ENCODE data around the gene TMEM63A.
"Not testable (repeated sequence)": the region's sequence is repeated elsewhere in the genome, so short reads cannot be mapped to it uniquely, and the experiment has no call there.

The TMEM63A gene

GRCh38 chr1:225881959-225882693 is at the start of gene TMEM63A:
Gene TMEM63A, minus strand, starts transcription at chr1:225882380. Its CDS starts 4,800 bp downstream, at chr1:225877580.
- DNase-seq (ENCODE audit: low read depth in 2 of 3, low spot score in 1 of 3), result peak; percentile 74 to 80 (median 75)

DNA sequence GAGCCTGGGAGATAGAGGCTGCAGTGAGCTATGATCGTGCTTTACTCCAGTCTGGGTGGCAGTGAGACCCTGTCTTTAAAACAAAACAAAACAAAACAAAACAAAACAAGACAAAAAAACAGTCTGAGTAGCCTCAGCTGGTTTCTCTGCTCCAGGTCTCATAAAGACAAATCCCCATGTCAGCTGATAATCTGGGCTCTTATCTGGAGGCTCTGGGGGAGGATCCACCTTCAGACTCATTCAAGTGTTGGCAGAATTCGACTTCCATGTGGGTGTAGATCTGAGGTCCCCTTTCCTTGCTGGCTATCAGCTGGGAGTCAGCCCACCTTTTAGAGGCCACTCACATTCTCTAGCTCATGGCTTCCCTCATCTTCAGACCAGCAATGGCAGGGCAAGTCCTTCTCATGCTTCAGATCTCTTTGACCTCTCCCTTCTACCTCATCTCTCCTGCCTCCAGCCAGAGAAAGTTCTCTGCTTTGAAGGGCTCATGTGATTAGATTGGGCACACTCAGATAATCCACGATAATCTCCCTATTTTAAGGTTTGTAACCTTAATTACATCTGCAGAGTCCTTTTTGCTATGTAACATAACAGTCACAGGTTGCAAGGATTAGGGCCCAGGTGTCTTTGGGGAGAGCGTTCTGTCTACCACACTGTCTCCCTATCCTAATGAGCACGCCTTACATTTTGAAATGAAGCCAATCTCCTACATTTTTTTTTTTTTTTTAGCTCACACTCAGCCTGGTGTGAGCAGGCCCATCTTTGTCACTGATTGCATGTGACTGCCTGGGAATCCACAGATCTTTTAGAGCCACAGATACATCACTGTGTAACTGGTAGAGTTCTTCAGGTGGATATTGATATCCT is 49.3 kb upstream of the TMEM63A start:
- DNase-seq (ENCODE audit: low read depth in 2 of 3, low spot score in 1 of 3), result no peak

DNA sequence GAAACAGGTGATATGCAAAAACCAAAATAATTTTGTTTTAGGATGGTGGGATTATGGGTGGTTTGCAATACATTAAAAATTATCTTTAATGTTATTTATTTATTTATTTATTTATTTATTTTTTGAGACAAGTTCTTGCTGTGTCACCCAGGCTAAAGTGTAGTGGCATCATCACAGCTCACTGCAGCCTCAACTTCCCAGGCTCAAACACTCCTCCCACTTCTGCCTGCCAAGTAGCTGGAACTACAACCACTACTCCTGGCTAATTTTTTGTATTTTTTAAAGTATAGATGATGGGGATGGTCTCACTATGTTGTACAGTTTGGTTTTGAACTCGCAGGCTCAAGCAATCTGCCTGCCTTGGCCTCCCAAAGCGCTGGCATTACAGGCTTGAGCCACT is 48.4 kb upstream of the TMEM63A start:
- no peak for DNase-seq (ENCODE audit: low read depth in 2 of 3, low spot score in 1 of 3)

- DNase-seq (ENCODE audit: low read depth in 2 of 3, low spot score in 1 of 3), result not testable (repeated sequence)
These were observed 47.3 kb upstream of the TMEM63A start for GRCh38 chr1:225929462-225929861.

GRCh38 chr1:225928186-225929175 is 46.3 kb upstream of the TMEM63A start:
- no peak for DNase-seq (ENCODE audit: low read depth in 2 of 3, low spot score in 1 of 3)

DNA sequence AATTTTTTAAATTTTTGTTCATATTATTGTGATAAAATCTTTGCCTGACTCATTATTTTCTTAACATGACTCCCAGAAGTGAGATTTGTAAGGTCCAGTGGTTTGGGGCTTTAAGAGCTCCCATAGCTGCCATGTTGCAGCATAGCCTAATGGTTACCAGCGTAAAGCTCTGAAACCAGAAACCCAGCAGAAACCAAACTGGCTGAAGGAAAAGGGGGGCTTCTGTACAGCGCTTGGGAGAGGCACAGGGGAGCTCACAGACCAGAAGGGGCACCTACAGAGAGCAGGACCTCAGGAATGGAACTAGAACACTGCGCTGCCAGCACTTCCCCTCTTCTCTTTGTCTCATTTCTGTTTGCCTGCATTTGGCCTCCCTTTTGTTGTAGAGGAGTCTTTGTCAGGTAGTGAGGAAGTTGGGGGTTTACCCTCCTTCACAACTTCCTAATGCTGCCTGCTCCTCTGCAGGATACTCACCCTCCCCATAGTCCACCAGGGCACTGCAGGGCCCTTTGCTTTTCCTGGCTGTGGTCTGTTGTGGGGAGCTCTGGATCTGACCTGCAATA is 44.5 kb upstream of the TMEM63A start:
- no peak for DNase-seq (ENCODE audit: low read depth in 2 of 3, low spot score in 1 of 3)

DNA sequence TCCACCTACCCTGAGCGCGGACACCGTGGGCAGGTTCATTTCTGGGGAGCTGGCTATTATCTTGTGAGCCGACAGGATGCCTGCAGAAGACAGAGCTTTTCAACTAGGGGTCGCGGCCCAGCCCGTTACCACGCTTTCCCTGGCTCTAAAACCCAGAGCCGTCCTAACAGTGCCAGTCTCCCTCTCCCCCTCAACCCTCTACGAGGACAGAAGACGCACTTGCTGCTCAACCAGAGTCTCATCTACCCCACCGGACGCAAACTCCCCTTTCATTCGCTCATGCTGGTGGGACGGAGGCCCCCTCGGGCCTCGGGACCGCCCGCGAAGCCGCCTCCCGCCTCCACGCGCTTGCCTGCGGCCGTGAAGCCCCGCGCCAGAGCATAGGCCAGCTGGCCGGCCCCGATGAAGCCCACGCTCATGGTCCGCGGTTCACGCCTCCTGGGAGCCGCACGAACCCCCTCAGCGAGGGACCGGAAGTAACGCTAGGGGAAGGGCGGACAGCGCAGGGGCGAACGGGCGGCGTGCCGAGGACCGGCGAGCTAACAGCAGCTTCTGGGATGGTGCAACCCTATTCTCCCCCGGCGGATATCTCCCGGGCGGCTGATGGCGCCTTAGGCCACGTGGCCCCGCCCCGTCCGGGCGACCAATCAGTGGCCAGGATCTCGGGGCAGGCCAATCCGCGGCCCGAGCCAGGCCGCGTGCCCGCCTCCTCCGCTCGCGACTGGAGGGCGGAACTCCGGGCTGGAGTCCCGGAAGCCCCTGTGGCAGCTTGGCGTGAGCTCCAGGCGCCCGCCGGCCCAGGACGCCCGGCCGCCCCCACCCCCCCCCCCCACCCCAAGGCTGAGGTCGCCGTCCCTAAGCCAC is 41.7 kb upstream of the TMEM63A start, which contains the start of gene PYCR2:
Gene PYCR2 (minus strand): TSS at position 559 of the 864 bp plus-strand sequence. CDS start 140 bp downstream, at position 419.
- DNase-seq (ENCODE audit: low read depth in 2 of 3, low spot score in 1 of 3), result peak; percentile 85 to 93 (median 92)

GRCh38 chr1:225923381-225923691 is 41.2 kb upstream of the TMEM63A start:
- no peak for DNase-seq (ENCODE audit: low read depth in 2 of 3, low spot score in 1 of 3)

- DNase-seq (ENCODE audit: low read depth in 2 of 3, low spot score in 1 of 3), result no peak
These were observed 39.8 kb upstream of the TMEM63A start for GRCh38 chr1:225921734-225922709.

DNA sequence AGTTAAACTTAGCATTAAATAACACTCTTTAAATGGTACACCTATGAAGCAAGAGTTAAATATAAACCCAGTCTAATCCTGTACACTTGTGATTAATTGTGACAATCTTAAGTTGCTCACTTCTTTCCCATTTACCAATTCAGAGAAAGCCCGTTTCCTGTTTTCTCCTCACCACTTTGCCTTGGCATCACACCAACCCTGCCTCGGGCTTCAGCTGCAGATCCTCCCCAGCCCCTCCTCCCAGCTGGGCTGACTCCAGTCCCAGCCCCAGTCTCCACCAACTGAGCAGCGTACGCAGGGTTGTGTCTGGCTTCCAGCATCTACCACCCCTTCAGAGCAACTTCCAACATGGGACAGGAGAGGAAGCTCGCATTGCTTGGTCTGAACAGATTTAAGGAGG is 37.7 kb upstream of the TMEM63A start:
- DNase-seq (ENCODE audit: low read depth in 2 of 3, low spot score in 1 of 3), result no peak

- no peak for DNase-seq (ENCODE audit: low read depth in 2 of 3, low spot score in 1 of 3)
These were observed 36.1 kb upstream of the TMEM63A start for GRCh38 chr1:225918280-225918679.

- DNase-seq (ENCODE audit: low read depth in 2 of 3, low spot score in 1 of 3), result no peak
These were observed 35.4 kb upstream of the TMEM63A start for GRCh38 chr1:225917536-225917935.

- no peak for DNase-seq (ENCODE audit: low read depth in 2 of 3, low spot score in 1 of 3)
These were observed 34.9 kb upstream of the TMEM63A start for GRCh38 chr1:225917101-225917500.

- no peak for DNase-seq (ENCODE audit: low read depth in 2 of 3, low spot score in 1 of 3)
These were observed 33.4 kb upstream of the TMEM63A start for GRCh38 chr1:225915538-225915991.

DNA sequence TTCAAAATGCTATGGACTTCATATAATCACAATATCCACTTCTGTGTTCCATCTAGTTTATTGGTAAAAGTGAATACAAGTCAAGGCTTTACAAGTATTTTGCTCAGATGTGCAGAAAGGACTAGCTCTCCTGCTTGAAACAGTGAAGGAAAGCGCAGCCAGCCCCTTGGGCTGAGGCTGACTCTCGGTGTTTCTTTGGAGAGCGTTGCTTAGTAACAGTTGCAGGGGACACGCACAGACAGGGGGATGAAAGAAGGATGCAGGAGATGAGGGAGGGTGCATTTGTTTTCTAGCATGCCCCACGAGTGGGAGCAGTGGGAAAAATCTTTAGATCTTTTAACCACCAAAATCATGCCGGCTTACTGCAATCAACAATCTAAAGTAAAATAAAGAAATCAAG is 32.8 kb upstream of the TMEM63A start:
- DNase-seq (ENCODE audit: low read depth in 2 of 3, low spot score in 1 of 3), result no peak

- DNase-seq (ENCODE audit: low read depth in 2 of 3, low spot score in 1 of 3), result no peak
These were observed 32.2 kb upstream of the TMEM63A start for GRCh38 chr1:225914391-225914790.

- DNase-seq (ENCODE audit: low read depth in 2 of 3, low spot score in 1 of 3), result peak; percentile 37 to 64 (median 63)
These were observed 29.3 kb upstream of the TMEM63A start for GRCh38 chr1:225911191-225912130.
